Ovary (tissue), 3 donors: Measurements from ENCODE around the gene NEK9.

ENCODE experiments used
- CTCF ChIP-seq, 3 donors: fragments of 450-650 bp in 2 of 3; fragments of 200-600 bp in 1 of 3; IDR thresholded peaks; one replicate each; pipeline versions ENCODE4 v1.5.1 to v1.8.0; 2016 to 2022; ENCODE audit warnings: antibody characterized with exemption in 3 of 3, mild to moderate bottlenecking in 1 of 3
- EP300 ChIP-seq: sonication (generic); formaldehyde crosslinking; IDR thresholded peaks from one replicate; pipeline ENCODE4 v1.6.1; 2017; ENCODE audit warnings: antibody characterized with exemption
- POLR2A ChIP-seq: fragments of 450-650 bp; IDR thresholded peaks from one replicate; pipeline ENCODE4 v1.6.1; 2017; ENCODE audit warnings: antibody characterized with exemption, mild to moderate bottlenecking, moderate library complexity
- donor health status: DM: no; HTN: no; CAD: no.

DNA sequence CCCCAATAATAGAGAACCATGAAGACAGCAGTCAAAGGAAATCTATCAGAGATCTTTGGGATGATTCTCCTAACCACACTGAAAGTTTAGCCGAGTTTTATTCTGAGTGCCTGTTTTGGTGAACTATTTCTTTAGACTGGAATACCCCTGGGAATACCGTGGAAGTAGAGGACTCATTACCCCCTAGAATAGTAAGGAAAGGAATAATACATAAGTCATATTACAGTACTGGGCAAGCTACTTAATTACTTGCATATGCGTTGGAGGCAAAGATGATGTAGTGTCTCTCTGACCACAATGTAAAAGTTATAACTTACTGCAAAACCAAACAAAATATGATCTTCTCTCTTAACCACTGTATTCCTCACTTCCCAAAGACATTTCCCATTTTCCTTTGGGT lies 32.0 kb downstream of the NEK9 start:
- TF ChIP-seq CTCF (IDR thresholded peaks at IDR 0.05): no peak
- TF ChIP-seq POLR2A: no peak
- TF ChIP-seq EP300: no peak
